ENCODE results near the gene TCAF1. TPM values are rescaled to one million over a fixed set of nuclear protein-coding genes. Genes with fewer than 3 reads are reported as not detected.
"Not testable (repeated sequence)": the region's sequence is repeated elsewhere in the genome, so short reads cannot be mapped to it uniquely, and the experiment has no call there.

TCAF1 gene
- total RNA-seq, 1 donor from 2014 or later, result 90.3 TPM

- H3K27me3 ChIP-seq (ENCODE audit: control insufficient read depth in 3 of 3, insufficient read depth in 3 of 3, low read length in 3 of 3); H3K36me3 ChIP-seq (ENCODE audit: control insufficient read depth in 3 of 3, insufficient read depth in 3 of 3, low read length in 3 of 3); H3K4me1 ChIP-seq (ENCODE audit: control insufficient read depth in 3 of 3, insufficient read depth in 3 of 3, low read length in 3 of 3); H3K27ac ChIP-seq (ENCODE audit: low read depth, low read length); H3K9ac ChIP-seq (ENCODE audit: low read depth in 1 of 3, low read length in 3 of 3); H3K4me3 ChIP-seq (ENCODE audit: low read length in 3 of 3); H3K9me3 ChIP-seq (ENCODE audit: control insufficient read depth in 3 of 3, low read length in 3 of 3): not testable (repeated sequence)
Observed at GRCh38 chr7:143873242-143873641, 28.7 kb downstream of the TCAF1 start.

DNA sequence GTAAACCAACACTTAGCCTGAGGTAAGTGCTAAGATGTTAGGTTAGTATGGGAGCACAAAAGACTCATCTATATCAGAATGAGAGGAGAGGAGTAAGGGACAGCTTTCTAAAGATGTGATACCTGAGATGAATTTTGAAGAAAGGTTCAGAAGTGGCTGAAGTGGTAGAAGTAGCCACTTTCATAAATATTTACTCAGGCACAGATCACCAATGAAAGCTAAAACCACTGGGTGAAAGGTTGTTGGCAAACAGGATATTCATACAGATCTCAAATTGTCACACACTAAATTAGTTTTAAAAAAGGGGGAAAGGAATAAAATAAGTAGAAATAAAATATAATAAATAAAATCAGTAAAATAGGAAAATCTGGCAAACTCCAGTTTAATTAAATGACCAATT is 30.4 kb downstream of the TCAF1 start:
- H3K4me3 ChIP-seq (ENCODE audit: low read length in 3 of 3); H3K27ac ChIP-seq (ENCODE audit: low read depth, low read length); H3K9me3 ChIP-seq (ENCODE audit: control insufficient read depth in 3 of 3, low read length in 3 of 3); H3K9ac ChIP-seq (ENCODE audit: low read depth in 1 of 3, low read length in 3 of 3); H3K27me3 ChIP-seq (ENCODE audit: control insufficient read depth in 3 of 3, insufficient read depth in 3 of 3, low read length in 3 of 3); H3K4me1 ChIP-seq (ENCODE audit: control insufficient read depth in 3 of 3, insufficient read depth in 3 of 3, low read length in 3 of 3); H3K36me3 ChIP-seq (ENCODE audit: control insufficient read depth in 3 of 3, insufficient read depth in 3 of 3, low read length in 3 of 3): not testable (repeated sequence)

- not testable (repeated sequence) for H3K9me3 ChIP-seq (ENCODE audit: control insufficient read depth in 3 of 3, low read length in 3 of 3); H3K4me1 ChIP-seq (ENCODE audit: control insufficient read depth in 3 of 3, insufficient read depth in 3 of 3, low read length in 3 of 3); H3K4me3 ChIP-seq (ENCODE audit: low read length in 3 of 3); H3K9ac ChIP-seq (ENCODE audit: low read depth in 1 of 3, low read length in 3 of 3); H3K27ac ChIP-seq (ENCODE audit: low read depth, low read length); H3K27me3 ChIP-seq (ENCODE audit: control insufficient read depth in 3 of 3, insufficient read depth in 3 of 3, low read length in 3 of 3); H3K36me3 ChIP-seq (ENCODE audit: control insufficient read depth in 3 of 3, insufficient read depth in 3 of 3, low read length in 3 of 3)
Observed at GRCh38 chr7:143857994-143858393, 44.0 kb downstream of the TCAF1 start.

GRCh38 chr7:143855443-143855842 is 46.5 kb downstream of the TCAF1 start:
- H3K4me1 ChIP-seq (ENCODE audit: control insufficient read depth in 3 of 3, insufficient read depth in 3 of 3, low read length in 3 of 3); H3K4me3 ChIP-seq (ENCODE audit: low read length in 3 of 3); H3K27ac ChIP-seq (ENCODE audit: low read depth, low read length); H3K27me3 ChIP-seq (ENCODE audit: control insufficient read depth in 3 of 3, insufficient read depth in 3 of 3, low read length in 3 of 3); H3K36me3 ChIP-seq (ENCODE audit: control insufficient read depth in 3 of 3, insufficient read depth in 3 of 3, low read length in 3 of 3); H3K9me3 ChIP-seq (ENCODE audit: control insufficient read depth in 3 of 3, low read length in 3 of 3); H3K9ac ChIP-seq (ENCODE audit: low read depth in 1 of 3, low read length in 3 of 3): not testable (repeated sequence)

- H3K9me3 ChIP-seq (ENCODE audit: control insufficient read depth in 3 of 3, low read length in 3 of 3), result no peaks in the 10 kb centered on the region
- H3K36me3 ChIP-seq (ENCODE audit: control insufficient read depth in 3 of 3, insufficient read depth in 3 of 3, low read length in 3 of 3), result no peaks in the 10 kb centered on the region
- H3K9ac ChIP-seq (ENCODE audit: low read depth in 1 of 3, low read length in 3 of 3), result no peak overlapping the region
- H3K27me3 ChIP-seq (ENCODE audit: control insufficient read depth in 3 of 3, insufficient read depth in 3 of 3, low read length in 3 of 3), result no peaks in the 10 kb centered on the region
- H3K27ac ChIP-seq (ENCODE audit: low read depth, low read length), result no peak overlapping the region
- no peak overlapping the region for H3K4me3 ChIP-seq (ENCODE audit: low read length in 3 of 3)
- H3K4me1 ChIP-seq (ENCODE audit: control insufficient read depth in 3 of 3, insufficient read depth in 3 of 3, low read length in 3 of 3), result no peaks in the 10 kb centered on the region
Observed at GRCh38 chr7:143850682-143851081, 51.3 kb downstream of the TCAF1 start.

- Histone ChIP-seq H3K36me3 (ENCODE audit: control insufficient read depth in 3 of 3, insufficient read depth in 3 of 3, low read length in 3 of 3) (no peaks in the 10 kb centered on the region), H3K9me3 (ENCODE audit: control insufficient read depth in 3 of 3, low read length in 3 of 3) (no peaks in the 10 kb centered on the region), H3K4me1 (ENCODE audit: control insufficient read depth in 3 of 3, insufficient read depth in 3 of 3, low read length in 3 of 3) (no peaks in the 10 kb centered on the region), H3K9ac (ENCODE audit: low read depth in 1 of 3, low read length in 3 of 3) (no peak overlapping the region), H3K27me3 (ENCODE audit: control insufficient read depth in 3 of 3, insufficient read depth in 3 of 3, low read length in 3 of 3) (no peaks in the 10 kb centered on the region), H3K27ac (ENCODE audit: low read depth, low read length) (no peak overlapping the region), H3K4me3 (ENCODE audit: low read length in 3 of 3) (no peak overlapping the region)
Observed at GRCh38 chr7:143849785-143850479, 52.0 kb downstream of the TCAF1 start.

- H3K36me3 ChIP-seq (ENCODE audit: control insufficient read depth in 3 of 3, insufficient read depth in 3 of 3, low read length in 3 of 3), result no peaks in the 10 kb centered on the region
- H3K4me3 ChIP-seq (ENCODE audit: low read length in 3 of 3), result no peak overlapping the region
- no peaks in the 10 kb centered on the region for H3K27me3 ChIP-seq (ENCODE audit: control insufficient read depth in 3 of 3, insufficient read depth in 3 of 3, low read length in 3 of 3)
- no peaks in the 10 kb centered on the region for H3K4me1 ChIP-seq (ENCODE audit: control insufficient read depth in 3 of 3, insufficient read depth in 3 of 3, low read length in 3 of 3)
- no peak overlapping the region for H3K9ac ChIP-seq (ENCODE audit: low read depth in 1 of 3, low read length in 3 of 3)
- no peaks in the 10 kb centered on the region for H3K9me3 ChIP-seq (ENCODE audit: control insufficient read depth in 3 of 3, low read length in 3 of 3)
- no peak overlapping the region for H3K27ac ChIP-seq (ENCODE audit: low read depth, low read length)
Observed at GRCh38 chr7:143848192-143848591, 53.8 kb downstream of the TCAF1 start.

- Histone ChIP-seq H3K9ac (ENCODE audit: low read depth in 1 of 3, low read length in 3 of 3) (no peak overlapping the region), H3K4me1 (ENCODE audit: control insufficient read depth in 3 of 3, insufficient read depth in 3 of 3, low read length in 3 of 3) (no peaks in the 10 kb centered on the region), H3K36me3 (ENCODE audit: control insufficient read depth in 3 of 3, insufficient read depth in 3 of 3, low read length in 3 of 3) (no peaks in the 10 kb centered on the region), H3K27ac (ENCODE audit: low read depth, low read length) (no peak overlapping the region), H3K9me3 (ENCODE audit: control insufficient read depth in 3 of 3, low read length in 3 of 3) (no peaks in the 10 kb centered on the region), H3K27me3 (ENCODE audit: control insufficient read depth in 3 of 3, insufficient read depth in 3 of 3, low read length in 3 of 3) (no peaks in the 10 kb centered on the region), H3K4me3 (ENCODE audit: low read length in 3 of 3) (no peak overlapping the region)
Observed at GRCh38 chr7:143846692-143847091, 55.3 kb downstream of the TCAF1 start.

GRCh38 chr7:143841696-143842095 is 60.3 kb downstream of the TCAF1 start:
- H3K27ac ChIP-seq (ENCODE audit: low read depth, low read length); H3K36me3 ChIP-seq (ENCODE audit: control insufficient read depth in 3 of 3, insufficient read depth in 3 of 3, low read length in 3 of 3); H3K9me3 ChIP-seq (ENCODE audit: control insufficient read depth in 3 of 3, low read length in 3 of 3); H3K4me1 ChIP-seq (ENCODE audit: control insufficient read depth in 3 of 3, insufficient read depth in 3 of 3, low read length in 3 of 3); H3K27me3 ChIP-seq (ENCODE audit: control insufficient read depth in 3 of 3, insufficient read depth in 3 of 3, low read length in 3 of 3); H3K9ac ChIP-seq (ENCODE audit: low read depth in 1 of 3, low read length in 3 of 3); H3K4me3 ChIP-seq (ENCODE audit: low read length in 3 of 3): not testable (repeated sequence)

- not testable (repeated sequence) for H3K27ac ChIP-seq (ENCODE audit: low read depth, low read length); H3K9ac ChIP-seq (ENCODE audit: low read depth in 1 of 3, low read length in 3 of 3); H3K36me3 ChIP-seq (ENCODE audit: control insufficient read depth in 3 of 3, insufficient read depth in 3 of 3, low read length in 3 of 3); H3K27me3 ChIP-seq (ENCODE audit: control insufficient read depth in 3 of 3, insufficient read depth in 3 of 3, low read length in 3 of 3); H3K9me3 ChIP-seq (ENCODE audit: control insufficient read depth in 3 of 3, low read length in 3 of 3); H3K4me3 ChIP-seq (ENCODE audit: low read length in 3 of 3); H3K4me1 ChIP-seq (ENCODE audit: control insufficient read depth in 3 of 3, insufficient read depth in 3 of 3, low read length in 3 of 3)
Observed at GRCh38 chr7:143840062-143840461, 61.9 kb downstream of the TCAF1 start.

GRCh38 chr7:143837223-143837622 is 64.8 kb downstream of the TCAF1 start:
- not testable (repeated sequence) for H3K27me3 ChIP-seq (ENCODE audit: control insufficient read depth in 3 of 3, insufficient read depth in 3 of 3, low read length in 3 of 3); H3K4me1 ChIP-seq (ENCODE audit: control insufficient read depth in 3 of 3, insufficient read depth in 3 of 3, low read length in 3 of 3); H3K9me3 ChIP-seq (ENCODE audit: control insufficient read depth in 3 of 3, low read length in 3 of 3); H3K9ac ChIP-seq (ENCODE audit: low read depth in 1 of 3, low read length in 3 of 3); H3K4me3 ChIP-seq (ENCODE audit: low read length in 3 of 3); H3K36me3 ChIP-seq (ENCODE audit: control insufficient read depth in 3 of 3, insufficient read depth in 3 of 3, low read length in 3 of 3); H3K27ac ChIP-seq (ENCODE audit: low read depth, low read length)

Measured in skeletal muscle tissue (tissue), 4 donors.